Measurements from ENCODE around the gene ZCCHC7. TPM values are rescaled to one million over a fixed set of nuclear protein-coding genes. Genes with fewer than 3 reads are reported as not detected.
A peak's percentile ranks its signal among the peaks of the same experiment; 100 is the strongest.
"Not testable (repeated sequence)": the region's sequence is repeated elsewhere in the genome, so short reads cannot be mapped to it uniquely, and the experiment has no call there.

Gene ZCCHC7
- total RNA-seq, 1 experiment from 2014 or later = 17.1 TPM

DNA sequence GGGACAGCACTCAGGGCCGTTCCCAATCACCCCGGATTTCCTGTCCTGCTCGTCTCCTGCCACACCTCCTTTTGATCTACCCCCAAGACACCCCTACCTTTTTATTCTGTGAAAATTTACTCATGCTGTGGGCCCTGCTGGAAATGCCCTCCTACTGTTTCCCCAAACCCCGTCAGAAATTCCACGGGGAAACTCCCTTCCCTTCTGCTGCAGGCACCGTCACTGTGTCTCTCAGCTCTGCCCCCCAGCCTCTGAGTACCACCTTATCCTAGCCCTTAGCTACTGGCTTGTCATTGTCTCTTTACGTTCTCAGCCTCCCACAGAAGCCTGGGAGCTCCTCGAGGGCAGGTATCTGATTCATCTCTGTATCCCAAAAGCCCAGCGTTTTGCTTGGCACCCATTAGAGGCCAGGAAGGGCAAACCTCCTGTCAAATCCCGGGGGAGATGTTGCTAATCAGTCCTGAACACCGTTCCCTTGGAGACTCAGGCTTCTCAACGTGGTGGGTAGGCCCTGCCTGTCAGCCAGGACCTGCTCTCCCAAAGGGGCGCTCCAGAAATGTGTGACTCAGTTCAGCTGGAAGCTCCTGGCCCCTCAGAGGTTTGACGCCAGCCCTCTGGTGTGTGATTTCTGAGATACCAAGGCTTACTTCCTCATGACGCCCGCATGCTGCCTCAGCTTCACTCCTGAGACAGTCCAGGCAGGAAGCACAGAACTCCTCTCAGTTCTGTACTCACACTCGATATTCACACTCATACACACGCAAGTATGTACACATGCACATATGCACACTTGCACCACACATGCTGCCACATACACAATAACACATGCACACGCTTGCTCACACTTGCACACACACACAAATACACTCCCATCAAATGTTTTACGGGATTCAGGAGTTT is 251.4 kb downstream of the ZCCHC7 start:
- peak; percentile 44 for DNase-seq (ENCODE audit: low read depth)

DNA sequence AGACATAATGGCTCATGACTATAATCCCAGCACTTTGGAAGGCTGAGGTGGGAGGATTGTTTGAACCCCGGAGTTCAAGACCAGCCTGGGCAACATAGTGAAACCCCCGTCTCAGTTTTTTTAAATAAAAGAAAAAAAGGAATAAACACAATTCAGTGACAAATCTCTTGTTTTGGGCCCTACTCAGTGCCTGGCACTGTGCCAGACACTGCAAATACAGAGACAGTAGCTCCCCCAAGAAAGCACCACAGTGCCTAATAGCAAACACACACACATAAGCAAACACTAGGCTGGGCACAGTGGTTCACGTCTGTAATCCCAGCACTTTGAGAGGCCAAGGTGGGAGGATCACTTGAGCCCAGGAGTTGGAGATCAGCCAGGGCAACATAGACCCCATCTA is 252.5 kb downstream of the ZCCHC7 start:
- no peak for DNase-seq (ENCODE audit: low read depth)

GRCh38 chr9:37373621-37374020 is 253.2 kb downstream of the ZCCHC7 start:
- DNase-seq (ENCODE audit: low read depth) = no peak

DNA sequence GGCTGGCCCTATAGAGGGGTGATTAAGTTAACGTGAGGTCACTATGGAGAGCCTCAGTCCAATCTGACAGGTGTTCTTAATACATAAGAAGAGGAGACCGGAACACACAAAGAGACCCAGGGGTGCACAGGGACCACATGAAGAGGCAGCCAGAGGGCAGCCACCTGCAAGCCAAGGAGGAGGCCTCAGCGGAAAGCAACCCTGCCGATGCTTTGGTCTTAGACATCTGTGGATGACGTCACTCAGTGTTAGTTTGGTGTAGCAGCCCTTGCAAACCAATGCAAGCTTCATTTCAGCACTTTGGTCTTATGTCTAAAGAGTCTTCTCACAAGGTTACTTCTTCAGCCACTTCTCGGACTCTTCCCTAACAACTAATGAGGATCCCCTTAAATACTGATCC is 254.5 kb downstream of the ZCCHC7 start:
- DNase-seq (ENCODE audit: low read depth) = no peak

GRCh38 chr9:37377688-37378612 is 257.6 kb downstream of the ZCCHC7 start:
- no peak for DNase-seq (ENCODE audit: low read depth)

DNA sequence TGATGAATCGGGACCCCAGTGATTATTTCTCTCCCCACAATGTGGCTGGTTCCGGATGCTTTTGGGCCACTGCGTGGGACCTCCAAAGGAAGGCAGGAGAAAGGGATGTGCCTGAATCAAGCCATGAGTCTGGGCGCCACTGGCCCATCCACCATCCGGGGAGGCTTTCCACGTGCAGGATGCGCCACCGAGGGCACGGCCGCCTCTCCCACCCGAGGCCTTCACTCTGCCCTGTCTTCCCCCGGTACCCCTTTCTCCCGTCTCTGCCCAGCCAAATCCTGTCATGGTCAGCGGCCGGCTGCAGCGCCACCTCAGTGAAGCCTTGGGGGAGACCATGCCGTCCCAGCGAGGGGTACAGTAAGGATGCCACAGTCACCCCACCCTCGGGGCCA is 258.2 kb downstream of the ZCCHC7 start:
- DNase-seq (ENCODE audit: low read depth) = no peak

- no peak for DNase-seq (ENCODE audit: low read depth)
Measured at GRCh38 chr9:37379835-37380234, 259.5 kb downstream of the ZCCHC7 start.

DNA sequence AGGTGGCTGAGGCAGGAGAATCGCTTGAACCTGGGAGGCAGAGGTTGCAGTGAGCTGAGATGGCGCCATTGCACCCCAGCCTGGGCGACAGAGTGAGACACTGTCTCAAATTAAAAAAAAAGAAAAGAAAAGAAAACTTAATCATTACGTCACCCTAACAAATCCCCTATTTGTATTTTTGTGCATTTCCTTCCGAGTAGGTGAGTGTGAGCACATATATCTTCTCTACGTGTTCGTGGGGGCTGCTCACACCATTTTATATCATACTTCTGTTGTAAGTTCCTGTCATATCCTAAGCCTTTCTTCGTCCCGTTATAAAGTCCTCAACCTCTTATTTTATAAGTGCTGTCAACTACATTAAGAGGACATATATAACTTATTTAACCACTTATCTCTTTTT is 260.2 kb downstream of the ZCCHC7 start:
- no peak for DNase-seq (ENCODE audit: low read depth)

- no peak for DNase-seq (ENCODE audit: low read depth)
Measured at GRCh38 chr9:37381094-37381741, 260.8 kb downstream of the ZCCHC7 start.

GRCh38 chr9:37382161-37382981 is 262.0 kb downstream of the ZCCHC7 start:
- DNase-seq (ENCODE audit: low read depth) = no peak

- DNase-seq (ENCODE audit: low read depth) = no peak
Measured at GRCh38 chr9:37382982-37383357, 262.6 kb downstream of the ZCCHC7 start.

- DNase-seq (ENCODE audit: low read depth) = no peak
Measured at GRCh38 chr9:37383393-37383792, 263.0 kb downstream of the ZCCHC7 start.

- no peak for DNase-seq (ENCODE audit: low read depth)
Measured at GRCh38 chr9:37383876-37384746, 263.7 kb downstream of the ZCCHC7 start.

GRCh38 chr9:37385286-37385685 is 264.9 kb downstream of the ZCCHC7 start:
- no peak for DNase-seq (ENCODE audit: low read depth)

DNA sequence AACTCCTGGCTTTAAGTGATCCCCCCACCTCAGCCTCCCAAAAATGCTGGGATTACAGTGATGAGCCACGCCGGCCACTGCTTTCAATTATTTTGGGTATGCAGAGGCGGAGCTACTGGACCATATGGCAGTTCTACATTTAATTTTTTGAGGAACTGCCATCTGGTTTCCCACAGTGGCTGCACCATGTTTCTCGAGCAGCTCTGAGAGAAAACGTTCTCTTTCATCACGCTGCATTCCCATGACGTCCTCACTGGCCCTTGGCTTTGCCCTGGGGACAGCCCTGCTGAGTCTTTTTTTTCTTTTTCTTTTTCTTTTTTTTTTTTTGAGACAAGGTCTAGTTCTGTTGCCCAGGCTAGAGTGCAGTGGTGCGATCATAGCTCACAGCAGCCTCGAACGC is 266.6 kb downstream of the ZCCHC7 start:
- no peak for DNase-seq (ENCODE audit: low read depth)

GRCh38 chr9:37390759-37391158 is 270.4 kb downstream of the ZCCHC7 start:
- DNase-seq (ENCODE audit: low read depth) = no peak

GRCh38 chr9:37392272-37392671 is 271.9 kb downstream of the ZCCHC7 start:
- no peak for DNase-seq (ENCODE audit: low read depth)

- DNase-seq (ENCODE audit: low read depth) = no peak
Measured at GRCh38 chr9:37395229-37395628, 274.9 kb downstream of the ZCCHC7 start.

- DNase-seq (ENCODE audit: low read depth) = no peak
Measured at GRCh38 chr9:37395663-37396062, 275.3 kb downstream of the ZCCHC7 start.

DNA sequence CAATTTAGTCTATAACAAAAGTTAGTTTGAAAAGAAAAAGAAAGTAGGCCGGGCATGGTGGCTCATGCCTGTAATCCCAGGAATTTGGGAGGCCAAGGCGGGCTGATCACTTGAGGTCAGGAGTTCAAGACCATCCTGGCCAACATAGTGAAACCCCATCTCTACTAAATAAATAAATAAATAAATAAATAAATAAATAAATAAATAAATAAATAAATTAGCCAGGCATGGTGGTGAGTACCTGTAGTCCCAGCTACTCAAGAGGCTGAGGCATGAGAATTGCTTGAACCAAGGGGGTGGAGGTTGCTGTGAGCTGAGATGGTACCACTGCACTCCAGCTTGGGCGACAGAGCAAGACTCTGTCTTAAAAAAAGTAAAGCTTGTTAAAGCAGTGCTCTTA is 277.6 kb downstream of the ZCCHC7 start:
- not testable (repeated sequence) for DNase-seq (ENCODE audit: low read depth)

Data from HT1080 (cell line).